IMR-90 (cell line): ENCODE results near the gene DNAJC4.

Experiments
- CTCF ChIP-seq: conservative IDR thresholded peaks from 2 replicates; pipeline ENCODE4 v1.5.1; 2012; ENCODE audit warnings: mild to moderate bottlenecking, low read depth, low read length, improper control_type of control experiment
- POLR2A ChIP-seq: IDR thresholded peaks from 2 replicates; pipeline ENCODE4 v1.6.1; 2012; ENCODE audit warnings: mild to moderate bottlenecking, low read depth, low read length
- USF2 ChIP-seq: fragments of 150-350 bp; IDR thresholded peaks from 2 replicates; pipeline ENCODE4 v1.6.1; 2017; ENCODE audit warnings: mild to moderate bottlenecking, antibody characterized with exemption, low read length, low read depth

- TF ChIP-seq CTCF (no peak), POLR2A (no peak), USF2 (no peak)
These were observed 28.8 kb upstream of the DNAJC4 start for GRCh38 chr11:64201543-64201942.
